K562 (cell line): ENCODE data around the gene CHSY1. TPM values are rescaled to one million over a fixed set of nuclear protein-coding genes. Genes with fewer than 3 reads are reported as not detected.

ENCODE experiments used
- CBX3 ChIP-seq, 2 experiments: IDR thresholded peaks; 1 replicate in 1 of 2; 2 replicates in 1 of 2; pipeline ENCODE4 v1.6.1; 2012; ENCODE audit warnings: inconsistent platforms in 2 of 2, low read length in 2 of 2, borderline replicate concordance in 1 of 2, control low read depth in 1 of 2
- FOS ChIP-seq: IDR thresholded peaks from 3 replicates; pipeline ENCODE4 v1.6.1; 2011; ENCODE audit not compliant: insufficient read length; ENCODE audit errors: extremely low read depth
- HCFC1 ChIP-seq: IDR thresholded peaks from 2 replicates; pipeline ENCODE4 v1.6.1; 2012; ENCODE audit warnings: low read depth, low read length, improper control_type of control experiment
- HNRNPUL1 ChIP-seq: fragments of 200-400 bp; formaldehyde crosslinking; IDR thresholded peaks from 2 replicates; pipeline ENCODE4 v1.6.1; 2017; ENCODE audit warnings: low read length
- IRF2 ChIP-seq: sonication (generic); formaldehyde crosslinking; IDR thresholded peaks from 2 replicates; pipeline ENCODE4 v1.8.1; 2022; ENCODE audit warnings: mild to moderate bottlenecking, missing genetic modification reagents
- NR1H2 ChIP-seq: sonication (generic); formaldehyde crosslinking; IDR thresholded peaks from 2 replicates; pipeline ENCODE4 v1.4.0; 2020; ENCODE audit warnings: mild to moderate bottlenecking, missing genetic modification reagents
- PHB2 ChIP-seq: fragments of 450-650 bp; IDR thresholded peaks from 2 replicates; pipeline ENCODE4 v1.6.1; 2017; ENCODE audit warnings: low read depth
- ZNF143 ChIP-seq: sonication (generic); formaldehyde crosslinking; IDR thresholded peaks from 2 replicates; pipeline ENCODE4 v1.9.0; 2022; ENCODE audit warnings: mild to moderate bottlenecking, missing genetic modification reagents
- polyA plus RNA-seq, 8 experiments: library from polyadenylated mRNA; depleted of rRNA in 4 of 8; stranded (reverse) in 5 of 8; unstranded in 3 of 8; fragments of >200 nt; fragmentation: Nextera tagmentation in 2 of 8; fragmentation: Illumina TruSeq in 1 of 8; extraction: Ambion mirVana in 2 of 8; extraction: Trizol in 1 of 8; gene quantifications; 2 replicates each; pipeline versions ENCODE4 v1.2.1 to v1.2.3, GENCODE V29; 2011 to 2014; ENCODE audit warnings: inconsistent platforms in 1 of 8, missing spikeins in 1 of 8
- total RNA-seq, 7 experiments: library from RNA; depleted of rRNA in 6 of 7; stranded (reverse); fragments of >200 nt in 6 of 7; fragmentation: Illumina TruSeq in 2 of 7; extraction: Trizol in 2 of 7; gene quantifications; 2 replicates each; pipeline versions ENCODE4 v1.2.1 to v1.2.3, GENCODE V29; 2011 to 2021; ENCODE audit warnings: low replicate concordance in 1 of 7
- TF ChIP-seq, protein P1 (sequence below): fragments of 200-400 bp; formaldehyde crosslinking; IDR thresholded peaks from 2 replicates; pipeline ENCODE4 v1.6.1; 2017; ENCODE audit warnings: mild to moderate bottlenecking, low read depth, low read length, moderate library complexity
- TF ChIP-seq, protein P2 (sequence below): fragments of 250-450 bp; sonication (Bioruptor Pico); IDR thresholded peaks from 2 replicates; pipeline ENCODE4 v1.5.1; 2021; ENCODE audit warnings: mild to moderate bottlenecking
- TF ChIP-seq, protein P3 (sequence below): fragments of 450-650 bp; IDR thresholded peaks from 2 replicates; pipeline ENCODE4 v1.6.1; 2016; ENCODE audit warnings: mild to moderate bottlenecking
- TF ChIP-seq, protein P4 (sequence below): fragments of 450-650 bp; formaldehyde crosslinking; IDR thresholded peaks from 2 replicates; pipeline ENCODE4 v1.4.0; 2022; ENCODE audit warnings: missing genetic modification characterization
- TF ChIP-seq, protein P5 (sequence below): IDR thresholded peaks from 3 replicates; pipeline ENCODE4 v1.6.1; 2011; ENCODE audit warnings: borderline replicate concordance, mild to moderate bottlenecking, moderate library complexity; ENCODE audit not compliant: insufficient read length; ENCODE audit errors: extremely low read depth
- TF ChIP-seq, protein P6 (sequence below): fragments of 250-450 bp; sonication (Bioruptor Pico); IDR thresholded peaks from 2 replicates; pipeline ENCODE4 v1.5.0; 2020; ENCODE audit warnings: mild to moderate bottlenecking

The CHSY1 gene
- total and polyA plus RNA-seq, 9 of the 15 experiments (the other 6 are each of a cell fraction or from before 2014, with no cell fraction given), result 7.0 to 16.4 (median 13.4) TPM

DNA sequence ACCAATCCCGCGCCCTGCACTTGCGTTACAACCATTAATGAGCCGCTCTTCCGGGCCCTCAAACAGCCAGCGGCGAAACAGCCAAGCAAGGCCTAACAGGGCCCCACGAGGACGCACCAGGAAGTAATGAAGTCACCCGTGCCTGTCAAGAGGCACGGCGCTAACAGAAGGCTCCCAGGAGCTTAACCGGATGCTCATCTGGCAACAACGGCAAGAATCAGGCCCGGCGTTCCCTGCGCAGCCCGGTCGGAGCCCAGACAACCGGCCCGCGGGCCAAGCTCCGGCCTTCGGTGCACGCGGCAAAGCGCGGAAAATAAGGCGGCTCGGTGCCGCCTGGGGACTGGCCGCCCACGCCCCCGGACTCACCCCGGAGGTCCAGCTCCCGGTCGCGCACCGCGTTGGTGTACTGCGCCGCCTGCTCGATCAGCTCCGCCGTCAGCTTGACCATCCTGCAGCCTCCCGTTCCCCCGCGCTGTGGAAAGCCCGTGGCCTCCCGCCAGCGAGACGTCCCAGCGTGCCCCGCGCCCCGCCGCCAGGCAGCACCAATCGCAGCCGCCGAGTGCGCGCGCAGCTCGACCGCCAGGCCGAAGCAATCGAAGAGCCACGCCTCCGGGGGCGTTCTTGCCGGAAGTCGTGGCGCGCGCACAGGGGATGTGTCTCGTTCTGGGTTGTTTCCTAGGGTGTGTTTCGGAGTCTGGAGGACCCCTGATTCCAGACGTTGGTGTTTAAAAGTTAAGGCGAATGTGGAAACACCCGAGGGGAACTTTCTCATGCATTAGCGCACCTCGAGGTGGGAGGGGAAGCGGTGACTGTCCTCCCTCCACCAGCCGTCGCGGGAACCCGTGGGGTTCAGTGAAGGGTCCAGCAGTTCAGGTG lies 43.1 kb upstream of the CHSY1 start, which contains the start of gene SNRPA1 (continued):
- TF ChIP-seq, protein P1, sequence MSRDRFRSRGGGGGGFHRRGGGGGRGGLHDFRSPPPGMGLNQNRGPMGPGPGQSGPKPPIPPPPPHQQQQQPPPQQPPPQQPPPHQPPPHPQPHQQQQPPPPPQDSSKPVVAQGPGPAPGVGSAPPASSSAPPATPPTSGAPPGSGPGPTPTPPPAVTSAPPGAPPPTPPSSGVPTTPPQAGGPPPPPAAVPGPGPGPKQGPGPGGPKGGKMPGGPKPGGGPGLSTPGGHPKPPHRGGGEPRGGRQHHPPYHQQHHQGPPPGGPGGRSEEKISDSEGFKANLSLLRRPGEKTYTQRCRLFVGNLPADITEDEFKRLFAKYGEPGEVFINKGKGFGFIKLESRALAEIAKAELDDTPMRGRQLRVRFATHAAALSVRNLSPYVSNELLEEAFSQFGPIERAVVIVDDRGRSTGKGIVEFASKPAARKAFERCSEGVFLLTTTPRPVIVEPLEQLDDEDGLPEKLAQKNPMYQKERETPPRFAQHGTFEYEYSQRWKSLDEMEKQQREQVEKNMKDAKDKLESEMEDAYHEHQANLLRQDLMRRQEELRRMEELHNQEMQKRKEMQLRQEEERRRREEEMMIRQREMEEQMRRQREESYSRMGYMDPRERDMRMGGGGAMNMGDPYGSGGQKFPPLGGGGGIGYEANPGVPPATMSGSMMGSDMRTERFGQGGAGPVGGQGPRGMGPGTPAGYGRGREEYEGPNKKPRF, result no peak
- TF ChIP-seq NR1H2 (CRISPR knock-in tag) (no peak), HCFC1 (peak; percentile 84), FOS (no peak), PHB2 (no peak), CBX3 (IDR thresholded peaks at IDR 0.05; ENCODE audit: borderline replicate concordance in 1 of 2, low read length in 2 of 2) (peak in 1 of 2 experiments; percentile 61; a peak in 1 of 3 replicates), ZNF143 (CRISPR knock-in tag) (peak; percentile 91), HNRNPUL1 (no peak), IRF2 (no peak)
- TF ChIP-seq, protein P2, sequence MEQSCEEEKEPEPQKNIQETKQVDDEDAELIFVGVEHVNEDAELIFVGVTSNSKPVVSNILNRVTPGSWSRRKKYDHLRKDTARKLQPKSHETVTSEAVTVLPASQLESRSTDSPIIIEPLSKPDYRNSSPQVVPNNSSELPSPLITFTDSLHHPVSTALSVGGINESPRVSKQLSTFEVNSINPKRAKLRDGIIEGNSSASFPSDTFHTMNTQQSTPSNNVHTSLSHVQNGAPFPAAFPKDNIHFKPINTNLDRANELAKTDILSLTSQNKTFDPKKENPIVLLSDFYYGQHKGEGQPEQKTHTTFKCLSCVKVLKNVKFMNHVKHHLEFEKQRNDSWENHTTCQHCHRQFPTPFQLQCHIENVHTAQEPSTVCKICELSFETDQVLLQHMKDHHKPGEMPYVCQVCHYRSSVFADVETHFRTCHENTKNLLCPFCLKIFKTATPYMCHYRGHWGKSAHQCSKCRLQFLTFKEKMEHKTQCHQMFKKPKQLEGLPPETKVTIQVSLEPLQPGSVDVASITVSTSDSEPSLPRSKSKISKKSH, result no peak
- TF ChIP-seq, protein P3, sequence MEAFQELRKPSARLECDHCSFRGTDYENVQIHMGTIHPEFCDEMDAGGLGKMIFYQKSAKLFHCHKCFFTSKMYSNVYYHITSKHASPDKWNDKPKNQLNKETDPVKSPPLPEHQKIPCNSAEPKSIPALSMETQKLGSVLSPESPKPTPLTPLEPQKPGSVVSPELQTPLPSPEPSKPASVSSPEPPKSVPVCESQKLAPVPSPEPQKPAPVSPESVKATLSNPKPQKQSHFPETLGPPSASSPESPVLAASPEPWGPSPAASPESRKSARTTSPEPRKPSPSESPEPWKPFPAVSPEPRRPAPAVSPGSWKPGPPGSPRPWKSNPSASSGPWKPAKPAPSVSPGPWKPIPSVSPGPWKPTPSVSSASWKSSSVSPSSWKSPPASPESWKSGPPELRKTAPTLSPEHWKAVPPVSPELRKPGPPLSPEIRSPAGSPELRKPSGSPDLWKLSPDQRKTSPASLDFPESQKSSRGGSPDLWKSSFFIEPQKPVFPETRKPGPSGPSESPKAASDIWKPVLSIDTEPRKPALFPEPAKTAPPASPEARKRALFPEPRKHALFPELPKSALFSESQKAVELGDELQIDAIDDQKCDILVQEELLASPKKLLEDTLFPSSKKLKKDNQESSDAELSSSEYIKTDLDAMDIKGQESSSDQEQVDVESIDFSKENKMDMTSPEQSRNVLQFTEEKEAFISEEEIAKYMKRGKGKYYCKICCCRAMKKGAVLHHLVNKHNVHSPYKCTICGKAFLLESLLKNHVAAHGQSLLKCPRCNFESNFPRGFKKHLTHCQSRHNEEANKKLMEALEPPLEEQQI, result no peak
- TF ChIP-seq, protein P4, sequence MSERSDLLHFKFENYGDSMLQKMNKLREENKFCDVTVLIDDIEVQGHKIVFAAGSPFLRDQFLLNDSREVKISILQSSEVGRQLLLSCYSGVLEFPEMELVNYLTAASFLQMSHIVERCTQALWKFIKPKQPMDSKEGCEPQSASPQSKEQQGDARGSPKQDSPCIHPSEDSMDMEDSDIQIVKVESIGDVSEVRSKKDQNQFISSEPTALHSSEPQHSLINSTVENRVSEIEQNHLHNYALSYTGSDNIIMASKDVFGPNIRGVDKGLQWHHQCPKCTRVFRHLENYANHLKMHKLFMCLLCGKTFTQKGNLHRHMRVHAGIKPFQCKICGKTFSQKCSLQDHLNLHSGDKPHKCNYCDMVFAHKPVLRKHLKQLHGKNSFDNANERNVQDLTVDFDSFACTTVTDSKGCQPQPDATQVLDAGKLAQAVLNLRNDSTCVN, result no peak
- TF ChIP-seq, protein P5, sequence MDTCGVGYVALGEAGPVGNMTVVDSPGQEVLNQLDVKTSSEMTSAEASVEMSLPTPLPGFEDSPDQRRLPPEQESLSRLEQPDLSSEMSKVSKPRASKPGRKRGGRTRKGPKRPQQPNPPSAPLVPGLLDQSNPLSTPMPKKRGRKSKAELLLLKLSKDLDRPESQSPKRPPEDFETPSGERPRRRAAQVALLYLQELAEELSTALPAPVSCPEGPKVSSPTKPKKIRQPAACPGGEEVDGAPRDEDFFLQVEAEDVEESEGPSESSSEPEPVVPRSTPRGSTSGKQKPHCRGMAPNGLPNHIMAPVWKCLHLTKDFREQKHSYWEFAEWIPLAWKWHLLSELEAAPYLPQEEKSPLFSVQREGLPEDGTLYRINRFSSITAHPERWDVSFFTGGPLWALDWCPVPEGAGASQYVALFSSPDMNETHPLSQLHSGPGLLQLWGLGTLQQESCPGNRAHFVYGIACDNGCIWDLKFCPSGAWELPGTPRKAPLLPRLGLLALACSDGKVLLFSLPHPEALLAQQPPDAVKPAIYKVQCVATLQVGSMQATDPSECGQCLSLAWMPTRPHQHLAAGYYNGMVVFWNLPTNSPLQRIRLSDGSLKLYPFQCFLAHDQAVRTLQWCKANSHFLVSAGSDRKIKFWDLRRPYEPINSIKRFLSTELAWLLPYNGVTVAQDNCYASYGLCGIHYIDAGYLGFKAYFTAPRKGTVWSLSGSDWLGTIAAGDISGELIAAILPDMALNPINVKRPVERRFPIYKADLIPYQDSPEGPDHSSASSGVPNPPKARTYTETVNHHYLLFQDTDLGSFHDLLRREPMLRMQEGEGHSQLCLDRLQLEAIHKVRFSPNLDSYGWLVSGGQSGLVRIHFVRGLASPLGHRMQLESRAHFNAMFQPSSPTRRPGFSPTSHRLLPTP, result no peak
- TF ChIP-seq, protein P6, sequence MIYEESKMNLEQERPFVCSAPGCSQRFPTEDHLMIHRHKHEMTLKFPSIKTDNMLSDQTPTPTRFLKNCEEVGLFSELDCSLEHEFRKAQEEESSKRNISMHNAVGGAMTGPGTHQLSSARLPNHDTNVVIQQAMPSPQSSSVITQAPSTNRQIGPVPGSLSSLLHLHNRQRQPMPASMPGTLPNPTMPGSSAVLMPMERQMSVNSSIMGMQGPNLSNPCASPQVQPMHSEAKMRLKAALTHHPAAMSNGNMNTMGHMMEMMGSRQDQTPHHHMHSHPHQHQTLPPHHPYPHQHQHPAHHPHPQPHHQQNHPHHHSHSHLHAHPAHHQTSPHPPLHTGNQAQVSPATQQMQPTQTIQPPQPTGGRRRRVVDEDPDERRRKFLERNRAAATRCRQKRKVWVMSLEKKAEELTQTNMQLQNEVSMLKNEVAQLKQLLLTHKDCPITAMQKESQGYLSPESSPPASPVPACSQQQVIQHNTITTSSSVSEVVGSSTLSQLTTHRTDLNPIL (CRISPR knock-in tag), result no peak
